ENCODE measurements around the gene ZFYVE26. TPM values are rescaled to one million over a fixed set of nuclear protein-coding genes. Genes with fewer than 3 reads are reported as not detected.
"Not testable (repeated sequence)": the region's sequence is repeated elsewhere in the genome, so short reads cannot be mapped to it uniquely, and the experiment has no call there.

Gene ZFYVE26
- total RNA-seq, 2 experiments from 2014 or later, result 14.4 to 16.8 TPM

DNA sequence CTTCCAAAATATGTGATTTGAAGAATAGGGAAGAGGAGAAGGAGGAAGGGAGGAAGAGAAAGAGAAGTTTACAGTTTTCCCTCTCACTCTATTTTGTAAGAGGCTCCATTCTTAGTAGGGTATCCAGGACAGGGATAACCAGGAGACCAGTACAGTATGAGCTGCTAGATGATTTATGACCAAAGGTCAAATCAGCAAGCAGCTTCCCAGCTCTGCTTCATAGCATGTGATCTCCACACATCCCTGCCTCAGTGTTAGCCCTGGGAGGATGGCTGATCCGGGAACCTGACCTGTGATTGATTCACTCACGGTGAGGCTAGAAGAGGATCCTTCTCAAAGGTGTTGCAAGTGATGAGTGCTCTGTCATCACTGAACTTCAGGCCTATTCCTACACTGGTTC is 98.1 kb downstream of the ZFYVE26 start:
- TF ChIP-seq, protein P1, sequence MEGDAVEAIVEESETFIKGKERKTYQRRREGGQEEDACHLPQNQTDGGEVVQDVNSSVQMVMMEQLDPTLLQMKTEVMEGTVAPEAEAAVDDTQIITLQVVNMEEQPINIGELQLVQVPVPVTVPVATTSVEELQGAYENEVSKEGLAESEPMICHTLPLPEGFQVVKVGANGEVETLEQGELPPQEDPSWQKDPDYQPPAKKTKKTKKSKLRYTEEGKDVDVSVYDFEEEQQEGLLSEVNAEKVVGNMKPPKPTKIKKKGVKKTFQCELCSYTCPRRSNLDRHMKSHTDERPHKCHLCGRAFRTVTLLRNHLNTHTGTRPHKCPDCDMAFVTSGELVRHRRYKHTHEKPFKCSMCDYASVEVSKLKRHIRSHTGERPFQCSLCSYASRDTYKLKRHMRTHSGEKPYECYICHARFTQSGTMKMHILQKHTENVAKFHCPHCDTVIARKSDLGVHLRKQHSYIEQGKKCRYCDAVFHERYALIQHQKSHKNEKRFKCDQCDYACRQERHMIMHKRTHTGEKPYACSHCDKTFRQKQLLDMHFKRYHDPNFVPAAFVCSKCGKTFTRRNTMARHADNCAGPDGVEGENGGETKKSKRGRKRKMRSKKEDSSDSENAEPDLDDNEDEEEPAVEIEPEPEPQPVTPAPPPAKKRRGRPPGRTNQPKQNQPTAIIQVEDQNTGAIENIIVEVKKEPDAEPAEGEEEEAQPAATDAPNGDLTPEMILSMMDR (IDR thresholded peaks at IDR 0.05), result no peak
- Mint-ChIP-seq H3K27ac (no peak overlapping the region), H3K4me1 (ENCODE audit: low read depth) (no peaks in the 10 kb centered on the region), H3K9me3 (no peaks in the 10 kb centered on the region), H3K4me3 (no peak overlapping the region), H3K36me3 (ENCODE audit: low read depth) (no peaks in the 10 kb centered on the region), H3K27me3 (peaks cover 24% of the 10 kb centered on the region)
- CTCF ChIA-PET, result no interaction called here
- intact Hi-C loops (cut with micrococcal nuclease), result no loop called here
- POLR2A ChIA-PET, result no interaction called here
- ATAC-seq, result no peak
- DNase-seq, result no peak

DNA sequence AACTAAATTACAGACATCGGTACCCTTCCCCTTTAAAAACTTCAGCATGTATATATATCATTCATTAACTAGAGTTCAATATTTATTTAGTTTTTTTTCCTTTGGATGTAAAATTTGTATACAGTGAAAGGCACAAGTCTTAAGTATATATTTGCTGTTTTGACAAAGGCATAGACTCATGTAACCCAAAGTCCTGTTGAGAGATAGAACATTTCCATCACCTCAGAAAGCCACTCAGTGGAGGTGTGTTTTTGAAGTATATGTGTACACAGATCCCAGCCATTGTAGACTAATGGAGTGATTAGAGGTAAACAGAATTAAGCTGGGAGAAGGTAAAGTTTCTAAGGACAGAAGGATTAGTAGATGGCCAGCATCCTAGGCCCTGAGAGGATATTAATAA is 99.3 kb downstream of the ZFYVE26 start:
- Mint-ChIP-seq H3K27me3 (peaks cover 15% of the 10 kb centered on the region), H3K36me3 (ENCODE audit: low read depth) (no peaks in the 10 kb centered on the region), H3K4me1 (ENCODE audit: low read depth) (no peaks in the 10 kb centered on the region), H3K9me3 (no peaks in the 10 kb centered on the region), H3K4me3 (no peak overlapping the region), H3K27ac (no peak overlapping the region)
- TF ChIP-seq, protein P1 (IDR thresholded peaks at IDR 0.05), result no peak
- POLR2A ChIA-PET, result no interaction called here
- ATAC-seq (no peak), DNase-seq (no peak)
- CTCF ChIA-PET, result interaction anchor here (0.7 to 0.9 kb wide), 2 partner anchors 13 to 43 kb away, joined by 3 read pairs; no protein-coding TSS in a partner anchor
- intact Hi-C loops (cut with micrococcal nuclease), result no loop called here

DNA sequence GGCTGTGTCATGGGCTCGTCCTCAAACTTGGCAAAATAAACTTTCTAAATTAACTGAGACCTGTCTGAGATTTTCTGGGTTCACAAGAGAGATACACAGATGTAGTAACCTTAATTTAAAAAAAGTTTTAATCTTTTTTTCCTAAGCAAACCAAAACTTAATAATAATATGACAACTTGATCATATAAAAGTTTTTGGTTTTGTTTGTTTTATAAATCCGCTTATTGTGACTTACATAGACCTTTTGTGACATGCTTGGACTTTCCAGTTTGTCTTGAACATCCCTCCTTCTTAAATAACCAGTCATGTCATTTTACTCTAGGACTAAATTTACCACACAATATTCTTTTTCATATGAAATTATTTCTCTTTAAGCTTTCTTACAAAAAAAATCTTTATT is 106.2 kb downstream of the ZFYVE26 start:
- intact Hi-C loops (cut with micrococcal nuclease), result no loop called here
- Mint-ChIP-seq H3K36me3 (ENCODE audit: low read depth) (peaks cover 3% of the 10 kb centered on the region), H3K9me3 (peaks cover 11% of the 10 kb centered on the region), H3K27ac (no peak overlapping the region), H3K27me3 (peaks cover 3% of the 10 kb centered on the region), H3K4me1 (ENCODE audit: low read depth) (no peaks in the 10 kb centered on the region), H3K4me3 (no peak overlapping the region)
- ChIA-PET POLR2A (interaction anchor here (1.1 kb wide), 1 partner anchor 50 kb away, joined by 3 read pairs; no protein-coding TSS in a partner anchor), CTCF (interaction anchor here (0.9 to 2.4 kb wide), 6 partner anchors 44 to 243 kb away, joined by 3 to 8 read pairs (median 5); no protein-coding TSS in a partner anchor)
- no peak for DNase-seq
- ATAC-seq, result no peak
- TF ChIP-seq, protein P1 (IDR thresholded peaks at IDR 0.05), result no peak

DNA sequence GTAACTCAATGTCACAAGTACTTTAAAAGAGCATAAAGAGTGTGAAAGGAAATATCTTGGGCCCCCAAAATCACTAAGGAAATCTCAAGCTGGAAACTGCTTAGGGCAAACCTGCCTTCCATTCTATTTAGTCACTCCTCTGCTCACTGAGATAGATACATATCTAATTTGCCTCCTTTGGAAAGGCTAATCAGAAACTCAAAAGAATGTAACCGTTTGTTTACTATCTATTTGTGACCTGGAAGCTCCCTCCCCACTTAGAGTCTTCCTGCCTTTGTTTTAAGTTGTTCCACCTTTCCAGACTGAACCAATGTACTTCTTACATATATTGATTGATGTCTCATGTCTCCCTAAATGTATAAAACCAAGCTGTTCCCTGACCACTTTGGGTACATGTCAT is 106.6 kb downstream of the ZFYVE26 start:
- ATAC-seq; H3K4me1 Mint-ChIP-seq (ENCODE audit: low read depth); H3K27ac Mint-ChIP-seq; H3K4me3 Mint-ChIP-seq; DNase-seq; H3K27me3 Mint-ChIP-seq; H3K36me3 Mint-ChIP-seq (ENCODE audit: low read depth): not testable (repeated sequence)
- intact Hi-C loops (cut with micrococcal nuclease), result loop anchor here (10.0 kb wide), 1 partner anchor 125 kb away; no protein-coding TSS in a partner anchor
- ChIA-PET POLR2A (interaction anchor here (1.1 kb wide), 1 partner anchor 50 kb away, joined by 3 read pairs; no protein-coding TSS in a partner anchor), CTCF (interaction anchor here (1.1 to 2.4 kb wide), 4 partner anchors 125 to 184 kb away, joined by 4 to 8 read pairs (median 6); no protein-coding TSS in a partner anchor)
- peaks cover 11% of the 10 kb centered on the region for H3K9me3 Mint-ChIP-seq

DNA sequence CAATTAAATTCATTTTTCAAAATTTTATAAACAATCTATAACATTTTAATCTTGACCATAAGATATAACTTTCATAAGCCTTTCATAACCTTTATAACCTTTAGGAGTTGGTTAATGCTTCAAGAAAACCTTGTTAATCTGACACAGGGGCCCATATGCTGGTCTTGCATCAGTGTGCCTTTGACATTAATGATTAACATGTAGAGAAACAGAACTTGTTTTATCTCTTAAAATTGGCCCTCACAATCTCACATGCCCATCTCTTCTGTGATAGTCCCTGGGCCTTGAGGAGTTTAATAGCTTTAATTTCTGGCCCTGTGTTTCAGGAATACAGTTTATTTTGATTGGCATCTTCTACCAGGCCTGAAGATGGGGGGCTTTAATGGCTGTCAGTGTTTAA is 107.0 kb downstream of the ZFYVE26 start:
- H3K4me1 Mint-ChIP-seq (ENCODE audit: low read depth); POLR2A ChIA-PET; H3K27ac Mint-ChIP-seq; H3K27me3 Mint-ChIP-seq; H3K4me3 Mint-ChIP-seq; H3K36me3 Mint-ChIP-seq (ENCODE audit: low read depth); ATAC-seq; DNase-seq: not testable (repeated sequence)
- CTCF ChIA-PET, result interaction anchor here (0.6 to 2.4 kb wide), 4 partner anchors 125 to 282 kb away, joined by 3 to 8 read pairs (median 4); no protein-coding TSS in a partner anchor
- H3K9me3 Mint-ChIP-seq, result peaks cover 11% of the 10 kb centered on the region
- intact Hi-C loops (cut with micrococcal nuclease), result loop anchor here (10.0 kb wide), 1 partner anchor 125 kb away; no protein-coding TSS in a partner anchor

DNA sequence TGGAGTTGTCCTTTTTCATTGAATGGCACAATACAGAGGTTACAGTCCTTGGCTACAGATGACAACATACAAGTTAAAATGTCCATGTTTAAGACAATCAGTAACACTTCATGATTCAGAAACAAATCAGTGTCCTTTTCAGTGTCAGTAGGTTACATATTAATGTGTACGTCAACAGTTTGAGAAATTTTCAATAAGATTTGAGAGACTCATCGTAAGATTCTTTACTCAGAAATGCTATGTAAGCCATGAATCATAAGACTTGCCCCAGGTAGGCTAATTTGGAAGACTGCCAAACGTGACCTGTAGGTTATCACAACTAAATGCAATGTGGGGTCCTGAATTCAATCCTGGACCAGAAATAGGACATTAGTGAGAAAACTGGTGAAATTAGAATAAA is 111.2 kb downstream of the ZFYVE26 start:
- ATAC-seq (no peak), DNase-seq (no peak)
- ChIA-PET CTCF (interaction anchor here (0.7 to 6.0 kb wide), 39 partner anchors 8 to 285 kb away, joined by 3 to 119 read pairs (median 7); partner anchors contain the start of genes ARG2, PIGH, PLEKHH1 and RDH11), POLR2A (no interaction called here)
- no peaks in the 10 kb centered on the region for H3K4me1 Mint-ChIP-seq (ENCODE audit: low read depth)
- H3K27ac Mint-ChIP-seq, result no peak overlapping the region
- H3K36me3 Mint-ChIP-seq (ENCODE audit: low read depth), result peaks cover 3% of the 10 kb centered on the region
- intact Hi-C loops (cut with micrococcal nuclease), result loop anchor here (2.0 to 10.0 kb wide), 2 partner anchors 86 to 120 kb away; partner anchors contain the start of gene ARG2
- H3K27me3 Mint-ChIP-seq, result peaks cover 2% of the 10 kb centered on the region
- TF ChIP-seq, protein P1 (IDR thresholded peaks at IDR 0.05), result no peak
- no peak overlapping the region for H3K4me3 Mint-ChIP-seq
- H3K9me3 Mint-ChIP-seq, result peaks cover 10% of the 10 kb centered on the region
